ENCODE results near the gene FASTKD2. TPM values are rescaled to one million over a fixed set of nuclear protein-coding genes. Genes with fewer than 3 reads are reported as not detected.

Gene FASTKD2
- total and polyA plus RNA-seq, 2 of the 4 experiments (the other 2 are of a cell fraction): 17.6 to 50.4 TPM

GRCh38 chr2:206823178-206823577, 57.8 kb downstream of the FASTKD2 start:
- POLR2A ChIA-PET (ENCODE audit: unreplicated experiment): no interaction called here
- H4K8ac ChIP-seq (ENCODE audit: low read depth in 2 of 2, low read length in 2 of 2): no peak overlapping the region
- no peak overlapping the region for H2AK9ac ChIP-seq (replicated peaks; ENCODE audit: low read depth, low read length, poor library complexity)
- TF ChIP-seq MAZ (IDR thresholded peaks at IDR 0.05; ENCODE audit: borderline replicate concordance, low read depth, low read length) (no peak), NFE2L2 (IDR thresholded peaks at IDR 0.05; ENCODE audit: low read depth, low read length) (no peak), RCOR1 (IDR thresholded peaks at IDR 0.05; ENCODE audit: insufficient replicate concordance, low read length) (no peak), RAD21 (IDR thresholded peaks at IDR 0.05; ENCODE audit: low read length) (no peak), BHLHE40 (IDR thresholded peaks at IDR 0.05; ENCODE audit: low read depth, low read length) (no peak), MXI1 (IDR thresholded peaks at IDR 0.05; ENCODE audit: borderline replicate concordance, low read depth, low read length) (no peak), MAFK (IDR thresholded peaks at IDR 0.05; ENCODE audit: low read depth, low read length) (no peak), CEBPB (IDR thresholded peaks at IDR 0.05; ENCODE audit: low read depth, low read length) (no peak)
- TF ChIP-seq, protein P1, sequence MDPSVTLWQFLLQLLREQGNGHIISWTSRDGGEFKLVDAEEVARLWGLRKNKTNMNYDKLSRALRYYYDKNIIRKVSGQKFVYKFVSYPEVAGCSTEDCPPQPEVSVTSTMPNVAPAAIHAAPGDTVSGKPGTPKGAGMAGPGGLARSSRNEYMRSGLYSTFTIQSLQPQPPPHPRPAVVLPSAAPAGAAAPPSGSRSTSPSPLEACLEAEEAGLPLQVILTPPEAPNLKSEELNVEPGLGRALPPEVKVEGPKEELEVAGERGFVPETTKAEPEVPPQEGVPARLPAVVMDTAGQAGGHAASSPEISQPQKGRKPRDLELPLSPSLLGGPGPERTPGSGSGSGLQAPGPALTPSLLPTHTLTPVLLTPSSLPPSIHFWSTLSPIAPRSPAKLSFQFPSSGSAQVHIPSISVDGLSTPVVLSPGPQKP (IDR thresholded peaks at IDR 0.05; ENCODE audit: borderline replicate concordance, low read depth, low read length): no peak
- no peak overlapping the region for H3K4me2 ChIP-seq (ENCODE audit: low read depth, low read length)
- no peak overlapping the region for H2BK5ac ChIP-seq (ENCODE audit: low read depth, low read length, poor library complexity, severe bottlenecking)
- H3K36me3 ChIP-seq (ENCODE audit: control insufficient read depth, insufficient read depth, low read length): no peaks in the 10 kb centered on the region
- intact Hi-C loops (cut with micrococcal nuclease) (no loop called here), dilution Hi-C loops (cut with HindIII; ENCODE audit: low sequenced_read_pairs, unreplicated experiment) (no loop called here), in situ Hi-C loops (cut with MboI; ENCODE audit: low sequenced_read_pairs) (no loop called here)
- H3K4ac ChIP-seq (ENCODE audit: low read depth, low read length): no peak overlapping the region
- no peak overlapping the region for H2AK5ac ChIP-seq (ENCODE audit: low read depth, low read length)
- H3K27me3 ChIP-seq (ENCODE audit: control insufficient read depth, insufficient read depth, low read length): no peaks in the 10 kb centered on the region
- no peaks in the 10 kb centered on the region for H3K9me1 ChIP-seq (ENCODE audit: insufficient read depth, low read length)
- H2BK120ac ChIP-seq (ENCODE audit: low read depth, low read length): no peak overlapping the region
- BruUV-seq (replicated peaks): no TSS peak
- H3K9ac ChIP-seq (ENCODE audit: low read depth, low read length): no peak overlapping the region
- ATAC-seq (ENCODE audit: low read depth): no peak
- DNase-seq: no peak
- no peak overlapping the region for H4K91ac ChIP-seq (ENCODE audit: insufficient read depth, low read depth, low read length)
- no peak overlapping the region for H3K23ac ChIP-seq (ENCODE audit: low read depth, low read length)
- H3K9me3 ChIP-seq (ENCODE audit: control insufficient read depth, insufficient read depth, low read length): no peaks in the 10 kb centered on the region
- H3K79me1 ChIP-seq (ENCODE audit: low read depth in 1 of 2, low read length in 2 of 2): no peaks in the 10 kb centered on the region
- no peak overlapping the region for H3K27ac ChIP-seq (ENCODE audit: insufficient read depth, low read length)
- H3K18ac ChIP-seq (ENCODE audit: low read depth, low read length): no peak overlapping the region
- H4K20me1 ChIP-seq (ENCODE audit: insufficient read depth, low read length): no peaks in the 10 kb centered on the region
- H3K56ac ChIP-seq (ENCODE audit: extremely low read depth, insufficient read depth, low read length): no peak overlapping the region
- H2BK15ac ChIP-seq (ENCODE audit: low read depth, low read length): no peak overlapping the region
- no peak overlapping the region for H2BK20ac ChIP-seq (ENCODE audit: low read depth, low read length)
- no peak overlapping the region for H2AFZ ChIP-seq (replicated peaks; ENCODE audit: low read length, poor library complexity)
- 8% methylated on average over 2 of the region's 6 CpGs; no CpG with 5 or more reads in 1 of the 2 experiments for WGBS, 2 experiments (ENCODE audit: extremely low coverage in 2 of 2, insufficient read length in 1 of 2)
- H4K5ac ChIP-seq (ENCODE audit: low read depth, low read length): no peak overlapping the region
- H3K14ac ChIP-seq (replicated peaks; ENCODE audit: low read depth, low read length): no peak overlapping the region
- H3K4me1 ChIP-seq (ENCODE audit: control insufficient read depth, insufficient read depth, low read length): no peaks in the 10 kb centered on the region
- no peak overlapping the region for H3K4me3 ChIP-seq (ENCODE audit: insufficient read depth, low read depth, low read length)
- CTCF ChIA-PET: no interaction called here
